ENCODE results near the gene PRAC1.

- no peak for TF ChIP-seq CTCF (IDR thresholded peaks at IDR 0.05; ENCODE audit: extremely low read depth in 1 of 2, insufficient read depth in 1 of 2, low read depth in 1 of 2, low read length in 2 of 2)
- TF ChIP-seq POLR2A (IDR thresholded peaks at IDR 0.05; ENCODE audit: low read depth, low read length): no peak
- no peak for TF ChIP-seq EZH2 (IDR thresholded peaks at IDR 0.05; ENCODE audit: borderline replicate concordance, low read depth, low read length, severe bottlenecking)
- no peak for TF ChIP-seq POLR2AphosphoS5 (IDR thresholded peaks at IDR 0.05; ENCODE audit: insufficient read depth, low read depth, low read length)
- no peak for TF ChIP-seq MYC (IDR thresholded peaks at IDR 0.05; ENCODE audit: low read depth, low read length)
- no peak for TF ChIP-seq MAX (IDR thresholded peaks at IDR 0.05; ENCODE audit: insufficient read depth, insufficient read length)
- no peak for TF ChIP-seq JUN (IDR thresholded peaks at IDR 0.05; ENCODE audit: borderline replicate concordance, insufficient read depth, insufficient read length, low read depth)
Measured at GRCh38 chr17:48731355-48731754, 9.0 kb upstream of the PRAC1 start.
